GM18861 (cell line): ENCODE data around the gene CALN1.
"Not testable (repeated sequence)": the region's sequence is repeated elsewhere in the genome, so short reads cannot be mapped to it uniquely, and the experiment has no call there.

Experiments
- ATAC-seq: cut with Tn5 transposase; IDR thresholded peaks from one replicate; pipeline ENCODE4 v1.9.1; 2021; ENCODE audit not compliant: unreplicated experiment

CALN1 gene

DNA sequence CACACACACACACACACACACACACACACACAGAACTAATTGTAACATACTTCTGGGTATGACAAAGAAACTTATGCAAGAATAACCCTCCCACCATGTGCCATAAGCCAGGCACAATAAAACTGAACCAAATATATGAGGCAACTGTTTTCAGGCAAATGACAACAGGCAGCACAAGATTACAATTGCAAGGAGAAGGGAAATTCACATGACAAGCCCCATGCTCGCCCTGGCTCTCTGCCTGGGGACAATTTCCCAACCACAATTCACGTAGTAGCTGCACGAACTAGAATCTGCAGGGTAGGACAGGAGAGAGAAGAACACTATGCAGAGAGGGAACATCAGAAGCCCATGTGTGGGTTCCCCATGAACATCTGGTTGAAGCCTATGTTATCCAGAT is 143.3 kb downstream of the CALN1 start:
- no peak for ATAC-seq

DNA sequence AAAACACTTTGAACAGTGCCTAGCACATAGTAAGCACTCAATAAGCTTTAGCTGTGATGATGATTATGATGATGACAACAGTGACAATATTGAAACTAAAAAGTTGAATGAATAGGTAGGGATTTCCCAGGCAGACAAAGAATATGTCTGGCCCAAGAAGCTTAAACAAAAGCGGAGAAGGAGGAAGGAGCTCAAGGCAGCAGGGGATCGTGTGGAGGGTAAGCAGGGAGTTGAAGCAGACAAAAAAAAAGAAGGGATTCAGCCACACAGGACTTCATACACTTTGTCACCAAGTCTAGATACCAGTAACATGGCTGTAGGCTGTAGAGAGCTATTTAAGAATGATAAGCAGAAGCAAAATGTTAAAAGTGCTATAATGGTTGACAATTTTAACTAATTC is 144.0 kb downstream of the CALN1 start:
- ATAC-seq: no peak

GRCh38 chr7:72267291-72267800 is 144.8 kb downstream of the CALN1 start:
- ATAC-seq: no peak

DNA sequence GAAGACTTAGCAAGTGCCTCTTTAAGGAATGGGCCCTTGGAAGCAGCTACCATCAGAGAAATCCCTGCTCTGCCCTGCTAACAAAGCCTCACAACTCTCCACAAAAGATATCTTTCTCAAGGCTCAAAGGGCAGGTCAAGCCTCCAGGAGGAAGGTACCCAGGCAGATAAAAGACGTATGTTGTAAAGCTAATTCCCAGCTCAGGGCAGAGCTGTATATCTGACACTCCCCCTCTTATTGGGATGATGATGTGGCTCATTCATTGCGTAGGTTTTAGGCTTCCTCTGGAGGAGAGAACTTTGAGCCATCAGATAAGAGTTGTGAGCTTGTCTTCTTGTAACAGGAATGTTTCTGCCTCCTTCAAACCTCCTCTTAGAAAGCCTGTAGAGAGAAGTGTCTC is 145.4 kb downstream of the CALN1 start:
- ATAC-seq: no peak

DNA sequence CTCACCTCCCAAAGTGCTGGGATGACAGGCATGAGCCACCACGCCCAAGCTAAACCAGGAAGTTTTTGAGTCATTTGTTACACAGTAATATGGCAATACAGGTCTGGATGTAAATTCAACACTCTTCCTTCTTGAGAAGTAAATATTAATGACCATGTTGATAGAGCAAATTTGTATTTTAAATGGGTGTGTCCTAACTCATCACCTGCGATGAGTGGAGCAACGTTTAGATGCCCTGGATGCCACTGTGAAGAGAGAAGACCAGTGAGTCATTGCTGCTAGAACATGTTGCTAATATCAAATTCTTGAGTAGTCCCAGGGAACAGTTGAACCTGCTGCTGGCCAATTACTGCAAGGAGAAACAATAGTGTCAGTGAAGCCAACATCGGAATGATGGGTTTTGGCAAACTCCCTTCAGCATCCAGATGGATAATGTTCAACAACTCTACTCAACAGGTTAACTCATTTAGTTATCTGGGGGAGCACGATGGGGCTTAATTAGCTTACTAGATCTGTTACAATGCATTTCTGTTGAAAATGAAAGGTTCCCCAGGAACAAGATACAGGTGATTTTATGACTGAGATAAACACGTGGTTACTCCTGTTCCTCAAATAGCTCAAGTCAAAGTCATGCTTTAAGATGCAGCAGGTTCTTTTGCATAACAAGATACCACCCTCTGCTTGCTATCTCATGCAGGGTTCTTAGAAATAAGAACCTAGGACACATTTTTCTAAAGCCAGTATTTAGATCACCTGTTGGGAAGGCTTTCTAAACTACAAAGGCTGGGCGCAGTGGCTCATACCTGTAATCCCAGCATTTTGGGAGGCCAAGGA is 146.8 kb downstream of the CALN1 start:
- ATAC-seq: no peak

- ATAC-seq: no peak
Measured at GRCh38 chr7:72260406-72260805, 151.7 kb downstream of the CALN1 start.

DNA sequence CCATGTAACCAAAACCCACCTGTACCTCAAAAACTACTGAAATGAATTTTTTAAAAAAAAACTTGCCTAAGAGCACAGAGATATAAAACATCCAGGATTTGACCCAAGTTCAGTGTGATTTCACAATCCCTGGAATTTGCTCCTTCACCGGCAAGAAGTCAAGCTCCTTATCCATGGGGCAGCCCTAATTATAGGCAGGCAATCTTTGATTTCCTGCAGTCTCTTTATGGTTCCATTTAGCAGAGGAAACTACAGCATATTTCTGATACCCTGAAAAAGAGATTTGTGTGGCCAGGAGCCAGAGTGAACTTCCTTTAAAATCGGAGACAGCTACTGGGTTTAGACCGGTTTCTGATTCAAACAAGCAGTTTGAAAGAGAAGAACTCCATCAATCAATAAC is 154.1 kb downstream of the CALN1 start:
- no peak for ATAC-seq

GRCh38 chr7:72254455-72254854 is 157.7 kb downstream of the CALN1 start:
- ATAC-seq: no peak

DNA sequence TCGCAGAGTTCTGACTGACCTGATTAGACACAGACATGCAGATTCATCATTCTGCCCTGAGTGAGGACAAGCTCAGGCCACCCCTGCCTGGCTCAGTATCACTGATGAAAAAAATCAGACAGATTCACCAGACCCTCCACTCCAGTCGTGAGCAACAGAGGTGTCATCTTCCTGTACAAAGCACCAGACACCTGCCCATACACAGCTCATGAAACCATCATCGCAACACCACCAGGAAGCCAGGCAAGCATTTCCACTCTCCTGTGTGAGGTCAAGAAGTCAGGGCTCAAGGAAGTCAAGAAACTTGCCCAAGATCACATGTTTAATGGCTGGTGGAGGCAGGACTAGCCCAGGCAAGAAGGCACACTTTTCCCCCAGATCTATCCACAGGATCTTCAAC is 163.0 kb downstream of the CALN1 start:
- no peak for ATAC-seq

DNA sequence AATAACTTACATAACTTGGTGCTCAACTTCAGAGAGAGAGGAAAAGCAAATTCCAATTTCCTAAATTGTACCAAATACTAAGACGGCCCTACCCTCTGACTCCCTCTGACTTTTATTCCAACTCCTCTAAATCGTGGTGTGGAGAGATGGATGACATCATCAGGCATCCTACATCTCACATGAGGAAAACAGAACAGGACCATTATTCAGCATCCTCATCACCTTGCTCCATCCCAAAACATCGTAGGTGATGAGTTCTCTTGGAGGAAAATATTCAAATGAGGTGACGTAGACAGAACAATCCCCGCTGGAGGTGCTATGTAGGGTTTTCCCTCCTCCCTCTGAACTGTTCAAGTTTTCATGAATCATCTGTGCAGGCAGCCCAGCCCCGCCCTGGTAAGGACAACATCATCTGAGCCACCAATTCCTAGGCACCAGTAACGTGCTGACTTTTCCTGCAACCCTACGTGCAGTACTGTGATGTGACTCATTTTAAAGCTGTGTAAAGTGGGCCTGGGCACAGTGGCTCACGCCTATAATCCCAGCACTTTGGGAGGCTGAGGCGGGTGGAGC is 167.2 kb downstream of the CALN1 start:
- no peak for ATAC-seq

- ATAC-seq: no peak
Measured at GRCh38 chr7:72243329-72243728, 168.8 kb downstream of the CALN1 start.

GRCh38 chr7:72235351-72235750 is 176.8 kb downstream of the CALN1 start:
- ATAC-seq: no peak

- no peak for ATAC-seq
Measured at GRCh38 chr7:72234086-72234485, 178.1 kb downstream of the CALN1 start.

GRCh38 chr7:72230281-72230680 is 181.9 kb downstream of the CALN1 start:
- ATAC-seq: no peak

- no peak for ATAC-seq
Measured at GRCh38 chr7:72223351-72223750, 188.8 kb downstream of the CALN1 start.

GRCh38 chr7:72222136-72222535 is 190.0 kb downstream of the CALN1 start:
- ATAC-seq: no peak

DNA sequence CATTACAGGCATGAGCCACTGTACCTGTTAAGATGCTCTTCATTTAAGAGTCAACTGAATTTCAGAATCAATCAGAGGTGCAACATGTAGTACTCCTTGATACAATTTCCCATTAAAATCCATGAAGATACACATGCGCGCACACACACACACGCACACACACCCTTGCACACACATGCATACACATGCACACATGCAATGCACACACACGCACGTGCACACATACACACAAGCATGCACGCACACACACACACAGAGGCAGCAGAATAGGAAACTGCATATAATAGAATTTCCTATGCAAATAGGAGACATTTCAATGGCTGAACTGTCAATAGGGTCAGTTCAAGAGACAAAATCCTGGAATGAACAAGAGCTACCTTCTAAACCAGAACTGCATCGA is 192.6 kb downstream of the CALN1 start:
- no peak for ATAC-seq

- no peak for ATAC-seq
Measured at GRCh38 chr7:72217151-72217550, 195.0 kb downstream of the CALN1 start.

DNA sequence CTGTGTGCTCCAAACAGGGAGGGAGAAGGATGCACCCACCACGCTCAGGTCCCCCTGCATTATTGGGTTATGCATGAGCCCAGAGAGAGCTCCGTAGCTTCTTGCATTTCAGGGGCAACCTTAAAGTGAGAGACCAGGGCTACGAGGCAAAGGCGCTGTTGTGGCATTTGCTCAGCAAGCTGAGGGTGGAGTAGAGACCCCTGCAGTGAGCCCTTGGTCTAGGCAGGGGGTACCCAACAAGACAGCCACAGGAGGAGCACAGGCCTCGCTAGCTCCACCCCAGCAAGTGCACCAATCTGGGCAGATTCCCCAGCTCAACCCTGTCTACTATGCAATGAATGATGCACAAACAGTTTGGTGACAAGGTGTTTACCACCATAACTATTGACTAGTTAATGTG is 198.4 kb downstream of the CALN1 start:
- no peak for ATAC-seq

DNA sequence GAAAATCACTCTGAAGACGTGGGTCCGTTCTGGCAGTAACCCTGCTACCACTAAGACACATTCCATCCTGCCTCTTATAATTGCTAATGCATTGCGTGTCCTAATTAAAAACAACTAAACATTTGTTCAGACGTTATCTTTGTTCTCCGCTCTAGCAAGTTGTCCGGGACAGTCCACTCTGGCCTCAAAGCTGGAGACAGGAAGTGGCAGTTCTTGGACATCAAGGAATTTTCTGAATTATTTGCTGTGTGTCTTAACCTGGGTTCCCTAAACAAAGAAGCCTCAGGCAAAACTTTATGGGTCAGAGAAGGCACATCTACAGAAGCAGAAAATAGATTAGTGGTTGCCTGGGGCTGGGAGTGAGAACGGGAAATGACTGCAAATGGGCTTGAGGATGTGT is 199.1 kb downstream of the CALN1 start:
- no peak for ATAC-seq

DNA sequence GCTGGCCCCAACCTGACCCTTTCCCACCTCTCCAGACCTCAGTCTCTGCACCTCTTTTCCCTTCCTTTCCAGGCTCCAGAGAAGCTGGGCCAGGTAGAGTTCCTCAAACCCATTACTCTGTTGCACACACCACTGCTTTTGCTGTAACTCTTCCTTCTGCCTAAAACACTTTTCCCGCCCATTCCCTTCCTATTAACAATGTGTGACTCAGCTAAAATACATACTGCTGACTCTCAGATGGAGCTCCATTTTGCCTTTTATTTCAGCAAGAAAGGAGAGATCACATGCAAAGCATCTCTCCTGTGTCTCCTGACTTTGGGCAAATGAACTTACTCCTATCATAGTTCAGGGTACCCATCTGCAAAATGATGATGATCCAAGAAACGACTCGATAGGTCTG is 201.0 kb downstream of the CALN1 start:
- ATAC-seq: no peak

DNA sequence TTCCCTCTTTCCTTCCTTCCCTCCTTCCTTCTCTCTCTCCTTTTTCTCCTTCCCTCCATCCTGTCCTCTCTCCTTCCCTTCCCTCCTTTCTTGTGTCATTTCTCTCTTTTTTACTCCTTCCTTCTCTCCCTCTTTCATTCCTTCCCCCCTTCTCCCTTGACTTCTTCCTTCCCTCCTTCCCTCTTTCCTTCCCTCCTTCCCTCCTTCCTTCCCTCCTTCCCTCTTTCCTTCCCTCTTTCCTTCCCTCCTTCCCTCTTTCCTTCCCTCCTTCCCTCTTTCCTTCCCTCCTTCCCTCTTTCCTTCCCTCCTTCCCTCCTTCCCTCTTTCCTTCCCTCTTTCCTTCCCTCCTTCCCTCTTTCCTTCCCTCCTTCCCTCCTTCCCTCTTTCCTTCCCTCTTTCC is 203.1 kb downstream of the CALN1 start:
- not testable (repeated sequence) for ATAC-seq

DNA sequence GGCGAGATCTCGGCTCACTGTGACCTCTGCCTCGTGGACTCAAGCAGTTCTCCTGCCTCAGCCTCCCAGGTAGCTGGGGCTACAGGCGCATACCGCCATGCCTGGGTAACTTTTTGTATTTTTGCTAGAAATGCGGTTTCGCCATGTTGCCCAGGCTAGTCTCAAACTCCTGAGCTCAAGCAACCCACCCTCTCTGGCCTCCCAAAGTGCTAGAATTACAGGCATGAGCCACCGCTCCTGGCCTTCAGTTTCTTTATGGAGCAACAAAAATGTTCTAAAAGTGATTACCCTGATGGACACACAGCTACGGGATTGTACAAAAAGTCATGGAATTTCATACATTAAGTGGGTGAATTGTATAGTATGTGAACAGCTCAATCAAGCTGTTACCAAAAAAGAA is 216.0 kb downstream of the CALN1 start:
- ATAC-seq: no peak
